ENCODE data around the gene PTPRK.
A peak's percentile ranks its signal among the peaks of the same experiment; 100 is the strongest.

The PTPRK gene

DNA sequence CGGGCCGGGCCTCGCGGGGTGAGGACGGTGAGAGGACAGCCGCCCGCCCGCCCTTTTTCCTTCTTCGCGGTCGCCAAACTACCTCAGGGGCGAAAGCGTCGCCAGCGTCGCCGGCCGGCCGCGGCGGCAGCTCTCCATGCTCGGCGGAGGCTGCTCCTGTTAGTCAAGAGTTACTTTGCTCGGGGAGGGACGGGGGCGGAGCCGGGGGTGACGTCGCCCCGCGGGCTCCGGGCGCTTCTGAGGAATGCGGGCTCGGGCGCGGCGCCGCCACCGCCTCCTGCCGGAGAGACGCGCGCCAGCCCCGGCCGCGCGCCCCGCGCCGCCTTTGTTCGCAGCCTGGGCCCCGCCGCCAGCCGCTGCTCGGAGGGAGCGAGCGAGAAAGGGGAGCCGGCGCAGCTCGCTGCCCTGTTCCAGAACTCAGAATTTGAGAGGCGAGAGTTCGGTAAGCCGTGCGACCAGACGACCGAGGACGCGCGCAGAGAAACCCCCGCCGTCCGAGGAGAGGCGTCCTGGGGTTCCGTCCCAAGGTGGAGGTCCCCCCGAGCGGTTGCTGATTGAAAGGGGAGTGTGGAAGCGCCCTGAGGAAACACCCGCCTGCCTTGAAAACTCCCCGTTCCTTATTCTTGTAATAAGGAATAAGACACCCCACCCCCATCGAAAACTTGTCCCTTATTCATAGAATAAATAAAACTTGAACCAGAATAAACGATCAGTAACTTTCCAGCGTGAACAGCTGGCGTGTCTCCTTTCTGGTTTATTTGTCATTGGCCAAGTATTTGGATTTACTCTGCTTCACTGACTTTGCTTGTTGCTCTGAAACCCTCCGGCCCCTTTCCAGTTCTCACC is at the start of gene PTPRK:
Gene PTPRK, minus strand, starts transcription at position 164 of the 846 bp plus-strand sequence. CDS start 241 bp downstream, outside the sequence.
- peak; percentile 80 to 82 for DNase-seq

GRCh38 chr6:128567029-128567428 is 46.6 kb upstream of the PTPRK start:
- no peak for DNase-seq

DNA sequence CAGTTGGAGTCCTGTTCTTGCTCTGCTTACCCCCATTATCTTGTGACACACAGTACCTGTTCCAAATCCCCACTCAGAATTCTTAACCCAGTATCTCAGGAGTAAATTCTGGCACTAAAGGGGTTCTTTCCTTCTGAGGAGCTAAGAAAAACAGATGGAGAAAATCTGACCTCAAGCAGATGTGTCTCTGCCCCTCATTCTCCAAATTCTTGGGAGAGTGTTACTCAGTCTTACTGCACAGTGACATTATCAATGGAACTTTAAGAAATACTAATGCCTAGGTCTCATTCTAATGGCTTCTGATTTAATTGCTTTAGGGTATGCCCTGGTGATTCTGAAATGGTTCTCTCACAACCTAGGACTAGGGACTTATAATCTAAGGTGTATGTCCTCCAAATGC is 40.6 kb upstream of the PTPRK start:
- DNase-seq = no peak

DNA sequence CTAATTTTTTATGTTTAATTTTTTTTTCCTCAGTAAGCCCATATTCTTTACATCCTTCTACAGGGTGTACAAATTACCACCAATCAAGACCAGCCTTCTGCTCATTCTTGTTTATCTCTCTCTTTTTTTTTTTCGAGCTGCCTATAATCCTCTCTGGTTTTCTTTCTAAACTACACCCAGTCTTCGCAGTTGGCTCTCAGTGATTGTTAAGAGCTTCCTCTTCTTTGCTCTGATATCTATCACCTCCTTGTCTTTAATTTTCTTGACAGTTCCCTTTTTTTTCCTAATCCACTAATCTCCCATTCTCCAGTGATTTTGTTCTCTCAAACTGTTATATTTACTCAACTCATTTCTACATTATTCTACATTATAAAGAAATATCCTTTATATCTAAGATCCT is 38.5 kb upstream of the PTPRK start:
- DNase-seq = no peak

GRCh38 chr6:128558021-128558420 is 37.6 kb upstream of the PTPRK start:
- DNase-seq = no peak

DNA sequence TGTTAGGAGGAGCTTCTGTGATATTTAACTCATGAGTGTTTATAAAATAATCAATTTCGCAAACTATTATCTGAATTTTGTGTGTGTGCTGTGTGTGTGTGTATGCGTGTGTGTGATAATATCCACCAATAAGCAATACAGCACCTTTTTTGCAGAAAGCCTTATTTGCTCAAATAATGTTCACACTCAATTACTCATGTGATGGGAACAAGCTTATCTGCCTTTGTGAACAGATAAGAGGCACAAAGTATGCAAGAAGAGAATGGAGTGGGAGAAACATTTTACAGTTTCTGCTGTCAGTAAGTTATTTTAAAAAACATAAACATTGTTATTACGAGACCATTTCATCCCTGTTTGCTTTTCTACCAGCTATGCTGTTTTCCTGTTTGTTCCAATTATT is 36.7 kb upstream of the PTPRK start:
- no peak for DNase-seq

DNA sequence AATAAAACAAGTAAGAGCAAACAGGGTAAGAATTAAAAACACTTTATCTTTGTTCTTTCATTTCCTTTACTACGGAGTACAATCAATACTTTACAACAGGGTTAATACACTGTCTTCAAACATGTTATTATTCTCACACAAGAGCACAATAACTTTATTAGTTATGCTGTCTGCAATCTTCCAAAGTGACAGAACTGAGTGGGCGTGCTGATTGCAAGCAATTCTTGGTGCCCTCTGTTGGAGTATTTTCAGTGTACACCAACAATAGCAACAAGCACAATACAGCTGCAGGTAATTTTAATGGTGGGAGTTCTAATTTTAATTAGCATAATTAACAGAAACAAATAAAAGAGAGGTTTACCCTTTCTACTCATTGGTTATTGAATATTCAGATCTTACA is 33.9 kb upstream of the PTPRK start:
- no peak for DNase-seq

- DNase-seq = no peak
Observed at GRCh38 chr6:128541261-128541660, 20.9 kb upstream of the PTPRK start.

- no peak for DNase-seq
Observed at GRCh38 chr6:128538763-128539162, 18.4 kb upstream of the PTPRK start.

- DNase-seq = no peak
Observed at GRCh38 chr6:128532827-128533226, 12.4 kb upstream of the PTPRK start.

GRCh38 chr6:128532136-128532535 is 11.7 kb upstream of the PTPRK start:
- DNase-seq = no peak

DNA sequence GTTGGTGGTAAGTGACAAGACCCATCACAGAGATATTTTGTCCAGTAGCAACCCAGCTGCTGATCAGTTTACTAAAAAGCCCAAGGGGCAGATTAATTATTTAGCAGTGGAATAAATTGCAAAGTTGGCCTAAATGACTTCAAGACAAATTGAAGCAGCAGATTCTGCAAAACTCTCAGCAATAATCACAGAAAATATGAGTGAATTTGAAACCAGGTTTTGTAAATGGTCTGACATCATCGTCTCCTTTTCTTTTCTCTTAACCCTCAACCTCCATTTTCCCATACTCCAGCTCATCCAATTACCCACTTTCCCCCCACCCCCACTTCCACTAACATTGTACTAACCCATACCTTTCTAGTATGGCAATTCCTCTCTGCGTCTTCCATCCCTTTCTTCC is 11.3 kb upstream of the PTPRK start:
- DNase-seq = no peak

GRCh38 chr6:128528241-128528640 is 7.8 kb upstream of the PTPRK start:
- no peak for DNase-seq

DNA sequence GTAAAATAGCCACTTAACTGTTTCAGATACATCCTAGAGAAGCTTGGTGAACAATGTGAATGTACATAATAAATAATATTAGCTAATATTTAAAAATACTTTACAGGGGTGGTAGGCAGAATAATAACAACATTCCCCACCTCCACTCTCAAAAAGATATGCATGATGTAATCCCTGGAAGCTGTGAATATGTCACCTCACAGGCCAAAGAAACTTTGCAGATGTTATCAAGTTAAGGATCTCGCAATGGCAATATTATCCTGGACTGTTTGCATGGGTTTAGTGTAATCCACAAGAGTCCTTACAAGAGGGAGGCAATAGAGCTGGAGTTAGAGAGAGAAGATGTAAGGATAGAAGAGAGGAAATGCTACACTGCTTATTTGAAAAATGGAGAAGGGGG is 7.0 kb upstream of the PTPRK start:
- no peak for DNase-seq

- DNase-seq = no peak
Observed at GRCh38 chr6:128526152-128526914, 5.9 kb upstream of the PTPRK start.

GRCh38 chr6:128525406-128525805 is 5.0 kb upstream of the PTPRK start:
- no peak for DNase-seq

- no peak for DNase-seq
Observed at GRCh38 chr6:128521282-128521632, 858 bp upstream of the PTPRK start.

GRCh38 chr6:128519931-128520435 is 416 bp downstream of the PTPRK start:
- peak; percentile 11 to 34 for DNase-seq

DNA sequence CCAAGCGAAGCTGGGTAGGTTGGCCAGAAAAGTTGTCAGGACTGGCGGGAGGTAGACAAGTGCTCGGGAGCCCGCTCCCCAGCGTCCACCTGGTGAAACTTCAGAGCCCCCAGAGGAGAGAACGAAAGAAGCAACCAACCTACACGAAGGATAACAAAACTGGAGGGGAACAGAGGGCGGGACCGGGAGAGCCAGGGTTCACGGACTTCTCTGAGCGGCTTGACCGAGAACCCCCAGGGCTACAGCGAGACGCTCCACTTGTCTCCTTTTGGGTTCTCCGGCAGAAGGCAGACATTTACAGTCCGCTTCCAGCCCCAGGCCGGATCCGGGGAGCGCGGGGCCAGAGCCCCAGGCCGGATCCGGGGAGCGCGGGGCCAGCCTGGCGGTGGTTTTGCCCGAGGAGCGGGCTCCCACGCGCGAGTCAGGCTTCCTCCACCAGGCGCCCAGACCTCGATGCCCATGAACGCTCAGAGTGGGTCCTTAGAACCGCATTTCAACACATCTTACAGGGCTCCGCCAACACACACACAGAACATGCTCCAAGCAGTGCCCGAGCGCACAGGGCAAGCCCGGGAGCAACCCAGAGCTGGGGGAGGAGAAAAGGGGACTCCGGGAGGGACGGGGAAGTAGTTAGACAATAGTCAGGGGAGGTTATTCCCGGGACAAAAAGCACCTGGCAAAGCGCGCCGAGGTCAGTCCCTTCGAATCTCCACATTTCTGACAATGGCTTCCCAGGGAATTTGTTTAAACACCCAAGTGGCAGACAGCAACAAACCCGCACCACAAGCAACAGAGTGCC is 1.1 kb downstream of the PTPRK start:
- peak; percentile 1 to 16 for DNase-seq

GRCh38 chr6:128518434-128519131 is 1.8 kb downstream of the PTPRK start:
- no peak for DNase-seq

DNA sequence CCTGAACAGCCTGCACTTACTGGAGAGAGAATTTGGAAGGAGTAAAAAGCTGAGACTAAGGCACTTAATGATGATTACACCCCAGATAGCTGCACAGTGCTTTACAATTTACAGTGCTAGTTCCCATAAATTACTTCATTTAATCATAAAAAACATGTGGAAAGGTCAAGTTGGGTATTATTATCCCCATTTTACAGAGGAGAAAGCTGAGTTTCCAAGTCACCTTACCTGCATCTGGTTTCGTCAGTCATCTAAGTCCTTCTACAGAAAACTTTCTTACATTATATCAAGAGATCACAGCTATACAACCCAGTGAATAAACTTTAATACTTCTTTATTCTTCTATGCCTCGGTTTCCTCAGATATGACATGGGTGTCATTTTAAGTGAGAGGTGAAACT is 3.3 kb downstream of the PTPRK start:
- DNase-seq = no peak

DNA sequence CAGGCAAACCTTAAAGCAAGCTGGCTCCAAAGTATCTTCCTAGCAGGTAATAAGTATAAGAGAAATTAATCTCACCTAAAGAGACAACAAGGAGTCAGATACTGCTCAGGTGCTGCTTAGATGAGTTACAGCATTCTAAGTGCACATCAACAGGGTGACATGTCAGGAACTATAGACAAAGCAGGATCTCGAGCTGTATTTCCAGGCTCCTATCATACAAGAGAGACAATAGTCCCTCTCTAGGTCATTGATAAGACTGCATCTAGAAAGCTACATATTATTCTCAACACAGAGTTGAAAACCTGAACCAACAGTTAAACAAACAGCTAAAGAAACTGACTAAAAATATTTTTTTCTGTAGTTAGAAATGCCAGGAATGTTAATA is 3.9 kb downstream of the PTPRK start:
- no peak for DNase-seq

All from CD4-positive, alpha-beta T cell treated with Interleukin-1 beta for 1 hour (primary cell).